Glutamatergic neuron (in vitro differentiated cells): ENCODE data around the gene COL4A5. TPM values are rescaled to one million over a fixed set of nuclear protein-coding genes. Genes with fewer than 3 reads are reported as not detected.
A peak's percentile ranks its signal among the peaks of the same experiment; 100 is the strongest.

Source experiments
- DNase-seq: peaks from one replicate; pipeline ENCODE4 v3.0.0; 2022
- H3K27ac Mint-ChIP-seq: one replicate; pipeline ENCODE4 v1.8.0; 2020; ENCODE audit warnings: mild to moderate bottlenecking, mixed read lengths, inconsistent platforms; ENCODE audit not compliant: unreplicated experiment
- H3K27me3 Mint-ChIP-seq: one replicate; pipeline ENCODE4 v1.8.0; 2020; ENCODE audit warnings: mild to moderate bottlenecking, moderate library complexity, mixed read lengths, inconsistent platforms; ENCODE audit not compliant: unreplicated experiment
- H3K36me3 Mint-ChIP-seq: one replicate; pipeline ENCODE4 v1.8.0; 2020; ENCODE audit warnings: mild to moderate bottlenecking, mixed read lengths, inconsistent platforms; ENCODE audit not compliant: unreplicated experiment
- H3K4me1 Mint-ChIP-seq: one replicate; pipeline ENCODE4 v1.8.0; 2020; ENCODE audit warnings: mild to moderate bottlenecking, low read depth, mixed read lengths, inconsistent platforms; ENCODE audit not compliant: unreplicated experiment
- H3K4me3 Mint-ChIP-seq: one replicate; pipeline ENCODE4 v1.8.0; 2020; ENCODE audit warnings: mild to moderate bottlenecking, mixed read lengths, inconsistent platforms; ENCODE audit not compliant: unreplicated experiment
- H3K9me3 Mint-ChIP-seq: one replicate; pipeline ENCODE4 v1.8.0; 2020; ENCODE audit warnings: mild to moderate bottlenecking, moderate library complexity, mixed read lengths, inconsistent platforms; ENCODE audit not compliant: unreplicated experiment
- CTCF ChIP-seq: fragments of 200-600 bp; sonication (generic); IDR thresholded peaks from one replicate; pipeline ENCODE4 v1.5.0; 2021; ENCODE audit not compliant: partially characterized antibody, unreplicated experiment
- total RNA-seq: library from RNA; stranded (reverse); fragmentation: NEBNext Ultra II Directional; extraction: Animal tissue kit (Norgen Biotek cat#: 25700); gene quantifications from one replicate; pipeline ENCODE4 v1.2.1, GENCODE V29; 2021; ENCODE audit not compliant: unreplicated experiment

COL4A5 gene
- total RNA-seq, 1 donor from 2014 or later = 3.2 TPM

DNA sequence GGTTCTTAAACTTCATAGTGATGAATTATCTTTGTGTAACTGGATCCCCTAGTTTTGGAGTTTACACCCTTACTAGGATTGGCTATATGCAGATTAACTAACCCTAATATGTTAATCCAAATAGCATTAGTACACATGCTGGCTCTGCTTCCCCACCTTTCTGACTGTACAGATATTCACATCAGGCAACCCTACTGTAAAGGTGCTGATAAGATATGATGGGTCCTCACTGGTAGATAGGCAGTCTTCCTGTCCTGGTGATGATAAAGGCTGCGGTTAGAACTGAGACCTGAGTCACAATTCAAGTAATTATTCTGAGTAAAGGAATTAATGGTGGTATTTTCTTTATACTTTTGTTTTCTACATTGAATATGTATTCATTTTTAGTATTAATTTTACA lies 118.6 kb downstream of the COL4A5 start:
- DNase-seq = no peak
- TF ChIP-seq CTCF = no peak
- Mint-ChIP-seq H3K4me3 (no peak overlapping the region), H3K4me1 (no peaks in the 10 kb centered on the region), H3K27ac (no peak overlapping the region), H3K9me3 (no peaks in the 10 kb centered on the region), H3K27me3 (no peaks in the 10 kb centered on the region), H3K36me3 (no peaks in the 10 kb centered on the region)

DNA sequence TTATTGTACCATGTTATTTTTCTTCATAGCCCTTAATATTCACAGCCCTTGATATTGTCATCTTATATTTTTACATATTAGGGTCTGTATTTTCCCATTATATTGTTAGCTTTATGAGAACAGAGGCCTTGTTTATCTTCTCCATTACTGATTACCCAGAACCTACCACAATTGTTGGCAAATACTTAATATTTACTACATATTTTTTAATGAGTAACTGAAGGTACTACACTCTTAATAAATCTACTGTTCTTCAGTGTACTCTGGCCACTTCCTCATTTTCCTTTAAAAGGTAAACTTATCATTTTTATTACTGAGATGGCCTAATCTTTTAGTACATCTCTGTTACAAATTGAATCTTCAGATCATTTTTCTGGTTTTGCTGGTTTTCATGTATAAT lies 133.5 kb downstream of the COL4A5 start:
- H3K9me3 Mint-ChIP-seq = no peaks in the 10 kb centered on the region
- TF ChIP-seq CTCF = no peak
- no peaks in the 10 kb centered on the region for H3K4me1 Mint-ChIP-seq
- H3K27ac Mint-ChIP-seq = no peak overlapping the region
- no peaks in the 10 kb centered on the region for H3K36me3 Mint-ChIP-seq
- no peak for DNase-seq
- no peaks in the 10 kb centered on the region for H3K27me3 Mint-ChIP-seq
- H3K4me3 Mint-ChIP-seq = no peak overlapping the region

DNA sequence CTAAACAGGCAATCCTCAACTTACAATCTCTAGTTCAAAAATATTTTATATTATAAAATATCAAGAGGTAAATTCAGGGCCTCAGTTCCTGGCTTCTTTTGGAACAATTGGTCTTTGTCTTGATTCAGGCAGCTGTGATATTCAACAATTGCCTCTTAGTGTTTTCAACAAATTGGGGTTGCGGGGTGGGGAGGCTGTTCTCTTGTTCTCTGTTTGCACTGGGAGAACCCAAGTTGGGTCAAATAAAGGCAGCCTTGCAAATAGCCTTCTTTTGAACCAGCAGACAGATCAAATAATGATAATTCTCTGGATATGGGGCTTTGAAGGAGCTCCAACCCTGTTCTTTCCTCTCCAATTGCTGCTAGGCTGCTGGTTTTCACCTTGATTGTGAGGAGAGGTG lies 142.5 kb downstream of the COL4A5 start:
- no peaks in the 10 kb centered on the region for H3K36me3 Mint-ChIP-seq
- no peak overlapping the region for H3K4me3 Mint-ChIP-seq
- no peak for TF ChIP-seq CTCF
- no peaks in the 10 kb centered on the region for H3K27me3 Mint-ChIP-seq
- no peaks in the 10 kb centered on the region for H3K4me1 Mint-ChIP-seq
- H3K9me3 Mint-ChIP-seq = no peaks in the 10 kb centered on the region
- no peak overlapping the region for H3K27ac Mint-ChIP-seq
- no peak for DNase-seq

- peak; percentile 45 for TF ChIP-seq CTCF
- H3K4me3 Mint-ChIP-seq = no peak overlapping the region
- DNase-seq = no peak
- no peaks in the 10 kb centered on the region for H3K4me1 Mint-ChIP-seq
- H3K27me3 Mint-ChIP-seq = no peaks in the 10 kb centered on the region
- H3K36me3 Mint-ChIP-seq = no peaks in the 10 kb centered on the region
- no peaks in the 10 kb centered on the region for H3K9me3 Mint-ChIP-seq
- H3K27ac Mint-ChIP-seq = no peak overlapping the region
Observed at GRCh38 chrX:108584617-108585211, 145.1 kb downstream of the COL4A5 start.

DNA sequence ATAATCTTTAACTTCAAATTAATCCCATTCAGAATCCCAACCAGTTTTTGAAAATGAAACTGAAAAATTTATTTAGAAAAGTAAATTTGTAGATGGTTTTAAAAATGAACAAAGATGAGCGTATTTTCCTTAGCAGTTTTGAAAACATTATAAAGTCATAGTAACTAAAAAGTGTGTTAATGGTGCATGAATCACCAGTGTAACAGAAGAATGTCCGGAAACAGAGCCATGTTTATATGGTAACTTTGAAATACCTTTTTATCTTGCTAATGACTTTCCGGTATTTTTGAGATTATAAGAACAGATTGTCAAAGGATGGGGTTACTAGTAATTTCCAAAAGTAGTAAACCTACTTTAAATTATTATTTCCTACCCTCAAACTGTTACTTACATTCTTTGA lies 150.9 kb downstream of the COL4A5 start:
- Mint-ChIP-seq H3K27ac (no peak overlapping the region), H3K36me3 (no peaks in the 10 kb centered on the region), H3K4me3 (no peak overlapping the region)

More for the DNA sequence above, 150.9 kb downstream of the COL4A5 start:
- peaks cover 1% of the 10 kb centered on the region for H3K27me3 Mint-ChIP-seq
- DNase-seq = no peak
- no peaks in the 10 kb centered on the region for H3K9me3 Mint-ChIP-seq
- no peak for TF ChIP-seq CTCF
- no peaks in the 10 kb centered on the region for H3K4me1 Mint-ChIP-seq
